Muscle layer of colon (tissue), 2 donors: ENCODE data around the gene GNA14.

Source experiments
- H3K27ac ChIP-seq: one replicate; pipeline ENCODE4 v1.7.0; 2013; ENCODE audit warnings: low read depth, mild to moderate bottlenecking, low read length, moderate library complexity
- H3K27me3 ChIP-seq, 2 donors: one replicate each; pipeline ENCODE4 v1.7.0; 2013; ENCODE audit warnings: low read length in 2 of 2, mild to moderate bottlenecking in 2 of 2; ENCODE audit not compliant: insufficient read depth in 2 of 2, control insufficient read depth in 1 of 2
- H3K36me3 ChIP-seq: one replicate; pipeline ENCODE4 v1.7.0; 2013; ENCODE audit warnings: mild to moderate bottlenecking, low read length; ENCODE audit not compliant: insufficient read depth
- H3K4me1 ChIP-seq: one replicate; pipeline ENCODE4 v1.7.0; 2013; ENCODE audit warnings: mild to moderate bottlenecking, low read length; ENCODE audit not compliant: insufficient read depth
- H3K4me3 ChIP-seq, 2 donors: one replicate each; pipeline ENCODE4 v1.7.0; 2013; ENCODE audit warnings: low read length in 2 of 2, low read depth in 1 of 2, mild to moderate bottlenecking in 1 of 2, moderate library complexity in 1 of 2
- H3K9ac ChIP-seq: one replicate; pipeline ENCODE4 v1.7.0; 2013; ENCODE audit warnings: low read length
- H3K9me3 ChIP-seq: one replicate; pipeline ENCODE4 v1.7.0; 2013; ENCODE audit warnings: mild to moderate bottlenecking, low read length
- donor health status: abdominal sarcoma.
- donor health status: Adenocarcinoma of cecum.

Gene GNA14

GRCh38 chr9:77438653-77439052, 209.5 kb downstream of the GNA14 start:
- H3K27ac ChIP-seq: no peak overlapping the region

GRCh38 chr9:77435688-77436087, 212.4 kb downstream of the GNA14 start:
- Histone ChIP-seq H3K4me3 (no peak overlapping the region), H3K9ac (no peak overlapping the region), H3K27ac (no peak overlapping the region), H3K9me3 (no peaks in the 10 kb centered on the region), H3K36me3 (no peaks in the 10 kb centered on the region), H3K4me1 (no peaks in the 10 kb centered on the region), H3K27me3 (no peaks in the 10 kb centered on the region)

More at GRCh38 chr9:77438653-77439052, 209.5 kb downstream of the GNA14 start:
- H3K4me3 ChIP-seq: no peak overlapping the region
- no peaks in the 10 kb centered on the region for H3K36me3 ChIP-seq
- no peaks in the 10 kb centered on the region for H3K27me3 ChIP-seq
- no peak overlapping the region for H3K9ac ChIP-seq
- H3K9me3 ChIP-seq: no peaks in the 10 kb centered on the region
- H3K4me1 ChIP-seq: no peaks in the 10 kb centered on the region

GRCh38 chr9:77435277-77435676, 212.8 kb downstream of the GNA14 start:
- Histone ChIP-seq H3K9me3 (no peaks in the 10 kb centered on the region), H3K9ac (no peak overlapping the region), H3K27me3 (no peaks in the 10 kb centered on the region), H3K4me1 (no peaks in the 10 kb centered on the region), H3K36me3 (no peaks in the 10 kb centered on the region), H3K27ac (no peak overlapping the region), H3K4me3 (no peak overlapping the region)

- Histone ChIP-seq H3K27ac (no peak overlapping the region), H3K9ac (no peak overlapping the region), H3K27me3 (no peaks in the 10 kb centered on the region), H3K4me1 (no peaks in the 10 kb centered on the region), H3K36me3 (no peaks in the 10 kb centered on the region), H3K4me3 (no peak overlapping the region), H3K9me3 (no peaks in the 10 kb centered on the region)
Measured at GRCh38 chr9:77433675-77434445, 214.3 kb downstream of the GNA14 start.

- no peaks in the 10 kb centered on the region for H3K27me3 ChIP-seq
- H3K4me1 ChIP-seq: no peaks in the 10 kb centered on the region
- H3K9ac ChIP-seq: no peak overlapping the region
- H3K36me3 ChIP-seq: no peaks in the 10 kb centered on the region
- H3K4me3 ChIP-seq: no peak overlapping the region
- no peak overlapping the region for H3K27ac ChIP-seq
- H3K9me3 ChIP-seq: no peaks in the 10 kb centered on the region
Measured at GRCh38 chr9:77432053-77432452, 216.1 kb downstream of the GNA14 start.

GRCh38 chr9:77429928-77430327, 218.2 kb downstream of the GNA14 start:
- Histone ChIP-seq H3K9me3 (no peaks in the 10 kb centered on the region), H3K27me3 (no peaks in the 10 kb centered on the region), H3K27ac (no peak overlapping the region), H3K4me1 (no peaks in the 10 kb centered on the region), H3K4me3 (no peak overlapping the region), H3K36me3 (no peaks in the 10 kb centered on the region), H3K9ac (no peak overlapping the region)

- no peaks in the 10 kb centered on the region for H3K9me3 ChIP-seq
- H3K4me1 ChIP-seq: no peaks in the 10 kb centered on the region
- no peak overlapping the region for H3K27ac ChIP-seq
- no peak overlapping the region for H3K9ac ChIP-seq
- no peaks in the 10 kb centered on the region for H3K36me3 ChIP-seq
- no peak overlapping the region for H3K4me3 ChIP-seq
- H3K27me3 ChIP-seq: no peaks in the 10 kb centered on the region
Measured at GRCh38 chr9:77427256-77427927, 220.7 kb downstream of the GNA14 start.

- no peaks in the 10 kb centered on the region for H3K9me3 ChIP-seq
- no peak overlapping the region for H3K27ac ChIP-seq
- H3K27me3 ChIP-seq: no peaks in the 10 kb centered on the region
- no peak overlapping the region for H3K4me3 ChIP-seq
- no peaks in the 10 kb centered on the region for H3K36me3 ChIP-seq
- no peaks in the 10 kb centered on the region for H3K4me1 ChIP-seq
- H3K9ac ChIP-seq: no peak overlapping the region
Measured at GRCh38 chr9:77426712-77427111, 221.4 kb downstream of the GNA14 start.

GRCh38 chr9:77424993-77425392, 223.1 kb downstream of the GNA14 start:
- no peak overlapping the region for H3K27ac ChIP-seq
- no peaks in the 10 kb centered on the region for H3K9me3 ChIP-seq
- no peaks in the 10 kb centered on the region for H3K27me3 ChIP-seq
- no peak overlapping the region for H3K9ac ChIP-seq
- H3K4me3 ChIP-seq: no peak overlapping the region
- no peaks in the 10 kb centered on the region for H3K36me3 ChIP-seq
- H3K4me1 ChIP-seq: no peaks in the 10 kb centered on the region

- no peak overlapping the region for H3K4me3 ChIP-seq
- no peak overlapping the region for H3K9ac ChIP-seq
- no peaks in the 10 kb centered on the region for H3K4me1 ChIP-seq
- H3K36me3 ChIP-seq: no peaks in the 10 kb centered on the region
- no peaks in the 10 kb centered on the region for H3K9me3 ChIP-seq
- H3K27me3 ChIP-seq: no peaks in the 10 kb centered on the region
- H3K27ac ChIP-seq: no peak overlapping the region
Measured at GRCh38 chr9:77423841-77424240, 224.3 kb downstream of the GNA14 start.

- Histone ChIP-seq H3K27me3 (no peaks in the 10 kb centered on the region), H3K9me3 (no peaks in the 10 kb centered on the region), H3K9ac (no peak overlapping the region)
Measured at GRCh38 chr9:77422969-77423368, 225.2 kb downstream of the GNA14 start.

More at GRCh38 chr9:77422969-77423368, 225.2 kb downstream of the GNA14 start:
- H3K4me3 ChIP-seq: no peak overlapping the region
- no peak overlapping the region for H3K27ac ChIP-seq
- no peaks in the 10 kb centered on the region for H3K36me3 ChIP-seq
- H3K4me1 ChIP-seq: no peaks in the 10 kb centered on the region
